ENCODE results near the gene KCNK5.

DNA sequence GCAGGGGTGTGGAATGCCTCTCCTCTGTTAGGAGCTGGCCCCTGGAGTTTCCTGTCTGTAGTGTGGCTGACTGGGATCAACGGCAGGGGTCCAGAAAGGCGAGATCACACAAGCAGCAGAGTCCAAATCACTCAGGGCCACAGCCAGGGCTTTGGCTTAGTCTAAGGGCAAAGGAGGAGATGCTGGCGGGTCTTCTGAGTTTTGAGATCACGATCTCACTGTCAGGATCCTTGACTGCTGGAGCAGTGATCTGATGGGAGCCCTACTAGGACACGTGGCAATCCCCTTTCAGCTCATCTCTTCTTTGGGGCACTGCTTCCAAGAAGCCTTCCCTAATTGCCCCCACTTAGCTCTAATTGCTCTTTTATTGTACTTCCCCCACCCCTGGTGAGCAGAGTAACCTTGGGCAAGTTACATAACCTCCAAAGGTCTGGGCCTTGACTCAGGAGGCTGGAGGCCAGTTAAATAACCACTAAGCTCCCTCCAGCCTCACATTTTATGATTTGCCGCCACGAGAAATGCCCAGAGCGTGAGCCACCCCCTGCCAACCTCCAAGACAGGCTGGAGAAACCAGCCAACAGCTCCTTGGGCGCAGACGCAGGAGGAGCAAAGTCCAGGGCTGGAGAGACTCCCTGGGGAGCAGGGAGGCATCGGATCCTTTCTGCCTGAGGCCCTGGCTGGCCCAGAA is 12.0 kb downstream of the KCNK5 start:
- TF ChIP-seq CTCF (IDR thresholded peaks at IDR 0.05) (no peak), POLR2A (IDR thresholded peaks at IDR 0.05) (no peak)
